Ovary (tissue), 9 donors: ENCODE results near the gene LAIR1. TPM values are rescaled to one million over a fixed set of nuclear protein-coding genes. Genes with fewer than 3 reads are reported as not detected.

Source experiments
- DNase-seq, 5 donors: peaks; one replicate each; pipeline ENCODE4 v3.0.0-alpha.2; 2019 to 2020
- H3K27ac ChIP-seq, 2 donors: fragments of 200-600 bp; one replicate each; pipeline versions ENCODE4 v1.5.1 to v1.8.0; 2019 to 2022
- H3K27me3 ChIP-seq: fragments of 200-600 bp; one replicate; pipeline ENCODE4 v1.8.0; 2022
- H3K36me3 ChIP-seq: fragments of 200-600 bp; sonication (generic); one replicate; pipeline ENCODE4 v1.5.1; 2019
- H3K4me1 ChIP-seq: one replicate; pipeline ENCODE4 v1.8.1; 2013; ENCODE audit warnings: mild to moderate bottlenecking, moderate library complexity; ENCODE audit not compliant: insufficient read depth
- H3K4me3 ChIP-seq: fragments of 200-600 bp; sonication (generic); one replicate; pipeline ENCODE4 v1.5.1; 2017
- H3K9me3 ChIP-seq, 2 donors: fragments of 200-600 bp in 1 of 2; sonication (generic) in 1 of 2; one replicate each; pipeline versions ENCODE4 v1.5.1 to v1.8.1; 2013 to 2019; ENCODE audit warnings: mild to moderate bottlenecking in 1 of 2, moderate library complexity in 1 of 2
- CTCF ChIP-seq, 3 donors: fragments of 450-650 bp in 2 of 3; fragments of 200-600 bp in 1 of 3; IDR thresholded peaks; one replicate each; pipeline versions ENCODE4 v1.5.1 to v1.8.0; 2016 to 2022; ENCODE audit warnings: antibody characterized with exemption in 3 of 3, mild to moderate bottlenecking in 1 of 3
- EP300 ChIP-seq: sonication (generic); formaldehyde crosslinking; IDR thresholded peaks from one replicate; pipeline ENCODE4 v1.6.1; 2017; ENCODE audit warnings: antibody characterized with exemption
- POLR2A ChIP-seq: fragments of 450-650 bp; IDR thresholded peaks from one replicate; pipeline ENCODE4 v1.6.1; 2017; ENCODE audit warnings: antibody characterized with exemption, mild to moderate bottlenecking, moderate library complexity
- WGBS, 3 donors: extraction: QIAGEN DNeasy Blood & Tissue Kit in 1 of 3; methylation state at CpG; one replicate each; pipeline versions ENCODE4 v1.1.5 to v1.1.7; 2013 to 2017; 5-methylcytosine and 5-hydroxymethylcytosine counted together
- intact Hi-C, 4 donors: fragments of 100-400 bp; cut with DNase I; formaldehyde crosslinking; loops; one replicate each; pipeline versions ENCODE4 v1.11.0 to v1.15.1; 2022 to 2023
- polyA plus RNA-seq, 2 donors: library from polyadenylated mRNA; stranded (reverse); fragments of 200-250 nt in 1 of 2; fragments of 350-450 nt in 1 of 2; fragmentation: Illumina TruSeq in 1 of 2; extraction: RNeasy Lipid Tissue Mini Kit (QIAGEN cat#74804) in 1 of 2; gene quantifications; one replicate each; pipeline ENCODE4 v1.2.3, GENCODE V29; 2013 to 2014
- total RNA-seq, 7 donors: library from RNA; depleted of rRNA in 2 of 7; stranded (reverse); fragments of >200 nt in 2 of 7; fragmentation: NEBNext Ultra II Directional in 3 of 7; extraction: Animal tissue kit (Norgen Biotek cat#: 25700) in 3 of 7; gene quantifications; one replicate each; pipeline versions ENCODE4 v1.1.0 to v1.2.4, GENCODE V29; 2016 to 2023
- donor health status: DM: no; HTN: no; CAD: no; lungs with moderate emphysema.
- donor health status: DM: no; HTN: no; CAD: no.
- donor health status: Bipolar disorder and iron deficiency.
- donor health status: DM: yes; HTN: yes; CAD: no.
- donor health status: DM: no; HTN: no; CAD: no.
- donor health status: DM: yes; HTN: yes; CAD: no.

The LAIR1 gene
- total and polyA plus RNA-seq, 9 donors: 4.7 to 22.2 (median 6.9) TPM

- Histone ChIP-seq H3K27ac (no peak overlapping the region), H3K27me3 (no peaks in the 10 kb centered on the region), H3K4me3 (no peak overlapping the region), H3K4me1 (no peaks in the 10 kb centered on the region), H3K36me3 (no peaks in the 10 kb centered on the region), H3K9me3 (no peaks in the 10 kb centered on the region)
- WGBS, 3 donors: 55 to 67% (median 63%) methylated on average over 9 of the region's 9 CpGs
- TF ChIP-seq EP300 (no peak), CTCF (IDR thresholded peaks at IDR 0.05) (no peak)
- DNase-seq: no peak
- intact Hi-C loops: no loop called here
Measured at GRCh38 chr19:54337858-54338230, 26.9 kb downstream of the LAIR1 start.

- DNase-seq: no peak
- intact Hi-C loops: no loop called here
- no peak overlapping the region for H3K27ac ChIP-seq
- no peaks in the 10 kb centered on the region for H3K9me3 ChIP-seq
- TF ChIP-seq CTCF (IDR thresholded peaks at IDR 0.05): no peak
- TF ChIP-seq EP300: no peak
- TF ChIP-seq POLR2A: no peak
- no peak overlapping the region for H3K4me3 ChIP-seq
- no peaks in the 10 kb centered on the region for H3K4me1 ChIP-seq
- H3K36me3 ChIP-seq: no peaks in the 10 kb centered on the region
- no peaks in the 10 kb centered on the region for H3K27me3 ChIP-seq
- WGBS, 3 donors: 57 to 69% (median 58%) methylated on average over 33 to 34 of the region's 34 CpGs
Measured at GRCh38 chr19:54336893-54337857, 27.6 kb downstream of the LAIR1 start.

GRCh38 chr19:54335979-54336892 is 28.5 kb downstream of the LAIR1 start:
- Histone ChIP-seq H3K27me3 (no peaks in the 10 kb centered on the region), H3K27ac (no peak overlapping the region), H3K36me3 (no peaks in the 10 kb centered on the region), H3K4me3 (no peak overlapping the region), H3K9me3 (no peaks in the 10 kb centered on the region), H3K4me1 (no peaks in the 10 kb centered on the region)
- DNase-seq: no peak
- 70 to 77% (median 74%) methylated on average over 12 of the region's 12 CpGs for WGBS, 3 donors
- TF ChIP-seq POLR2A (no peak), EP300 (no peak), CTCF (IDR thresholded peaks at IDR 0.05) (no peak)
- intact Hi-C loops: no loop called here

- H3K36me3 ChIP-seq: no peaks in the 10 kb centered on the region
- H3K27ac ChIP-seq: no peak overlapping the region
- no peaks in the 10 kb centered on the region for H3K9me3 ChIP-seq
- no peak overlapping the region for H3K4me3 ChIP-seq
- no peak for DNase-seq
- H3K4me1 ChIP-seq: no peaks in the 10 kb centered on the region
- intact Hi-C loops: no loop called here
- TF ChIP-seq CTCF (IDR thresholded peaks at IDR 0.05) (no peak), POLR2A (no peak), EP300 (no peak)
- H3K27me3 ChIP-seq: no peaks in the 10 kb centered on the region
- 40 to 48% (median 44%) methylated on average over 5 of the region's 5 CpGs for WGBS, 3 donors
Measured at GRCh38 chr19:54335164-54335563, 29.6 kb downstream of the LAIR1 start.
